HG02970 (cell line): ENCODE data around the gene ATP5PO.
"Not testable (repeated sequence)": the region's sequence is repeated elsewhere in the genome, so short reads cannot be mapped to it uniquely, and the experiment has no call there.

Experiments
- ATAC-seq: cut with Tn5 transposase; IDR thresholded peaks from one replicate; pipeline ENCODE4 v1.9.1; 2021; ENCODE audit warnings: mild to moderate bottlenecking, moderate library complexity, moderate number of reproducible peaks; ENCODE audit not compliant: unreplicated experiment, low FRiP score

ATP5PO gene

GRCh38 chr21:33872881-33873515 is 42.6 kb downstream of the ATP5PO start:
- no peak for ATAC-seq

GRCh38 chr21:33871171-33871570 is 44.4 kb downstream of the ATP5PO start:
- ATAC-seq = no peak

- no peak for ATAC-seq
These were observed 44.8 kb downstream of the ATP5PO start for GRCh38 chr21:33870768-33871167.

GRCh38 chr21:33869873-33870272 is 45.7 kb downstream of the ATP5PO start:
- ATAC-seq = no peak

GRCh38 chr21:33867868-33868267 is 47.7 kb downstream of the ATP5PO start:
- ATAC-seq = not testable (repeated sequence)

- ATAC-seq = no peak
These were observed 48.8 kb downstream of the ATP5PO start for GRCh38 chr21:33866826-33867225.

GRCh38 chr21:33865996-33866575 is 49.5 kb downstream of the ATP5PO start:
- no peak for ATAC-seq

- no peak for ATAC-seq
These were observed 50.4 kb downstream of the ATP5PO start for GRCh38 chr21:33865176-33865575.

- ATAC-seq = no peak
These were observed 51.5 kb downstream of the ATP5PO start for GRCh38 chr21:33864150-33864549.

- not testable (repeated sequence) for ATAC-seq
These were observed 52.4 kb downstream of the ATP5PO start for GRCh38 chr21:33863191-33863590.

- no peak for ATAC-seq
These were observed 54.5 kb downstream of the ATP5PO start for GRCh38 chr21:33861125-33861524.

GRCh38 chr21:33860332-33860879 is 55.2 kb downstream of the ATP5PO start:
- ATAC-seq = no peak

GRCh38 chr21:33859373-33860102 is 56.1 kb downstream of the ATP5PO start:
- ATAC-seq = no peak

- ATAC-seq = no peak
These were observed 56.8 kb downstream of the ATP5PO start for GRCh38 chr21:33858667-33859372.

GRCh38 chr21:33857846-33858666 is 57.5 kb downstream of the ATP5PO start:
- ATAC-seq = no peak

- no peak for ATAC-seq
These were observed 58.6 kb downstream of the ATP5PO start for GRCh38 chr21:33856893-33857527.

- no peak for ATAC-seq
These were observed 60.4 kb downstream of the ATP5PO start for GRCh38 chr21:33855190-33855589.

- ATAC-seq = no peak
These were observed 61.0 kb downstream of the ATP5PO start for GRCh38 chr21:33854604-33855003.
